Esophagus squamous epithelium (tissue), 4 donors: ENCODE measurements around the gene CDK18.

Experiments used
- CTCF ChIP-seq, 6 experiments: fragments of 450-650 bp in 4 of 6; fragments of 200-600 bp in 2 of 6; sonication (generic) in 2 of 6; IDR thresholded peaks; one replicate each; pipeline ENCODE4 v1.5.1; 2016 to 2019; ENCODE audit warnings: antibody characterized with exemption in 6 of 6, mild to moderate bottlenecking in 4 of 6, moderate library complexity in 4 of 6
- POLR2A ChIP-seq, 4 donors: fragments of 450-650 bp; IDR thresholded peaks; one replicate each; pipeline ENCODE4 v1.6.1; 2017; ENCODE audit warnings: antibody characterized with exemption in 4 of 4, mild to moderate bottlenecking in 4 of 4, moderate library complexity in 3 of 4

- TF ChIP-seq POLR2A (IDR thresholded peaks at IDR 0.05) = no peak
- TF ChIP-seq CTCF (IDR thresholded peaks at IDR 0.05) = no peak
Measured at GRCh38 chr1:205466595-205467220, 37.8 kb upstream of the CDK18 start.
